B cell (primary cell): ENCODE data around the gene PTPRG. TPM values are rescaled to one million over a fixed set of nuclear protein-coding genes. Genes with fewer than 3 reads are reported as not detected.

Source experiments
- ATAC-seq: fragments of 200-7000 bp; cut with Tn5 transposase; one replicate; pipeline ENCODE4 v1.10.0; 2021; ENCODE audit warnings: low read depth, mild to moderate bottlenecking, moderate number of reproducible peaks, moderate library complexity
- CTCF ChIA-PET: fragments of 350-600 bp; sonication (Branson Sonifier 250); formaldehyde crosslinking; loops from one replicate; lab custom pipeline; 2021; ENCODE audit warnings: antibody characterized with exemption, inconsistent platforms; lab: Charles Lee
- POLR2A ChIA-PET: fragments of 350-600 bp; sonication (Branson Sonifier 250); formaldehyde crosslinking; loops from one replicate; lab custom pipeline; 2021; ENCODE audit warnings: antibody characterized with exemption; lab: Charles Lee
- DNase-seq: peaks from one replicate; pipeline ENCODE4 v3.0.0; 2013
- H2AFZ ChIP-seq: 2 replicates; pipeline ENCODE4 v1.6.1; 2012; ENCODE audit warnings: mild to moderate bottlenecking, low read depth, low read length; ENCODE audit not compliant: insufficient read depth, poor library complexity, severe bottlenecking
- H3K27ac ChIP-seq, 2 donors: 1 replicate in 1 of 2; 2 replicates in 1 of 2; pipeline ENCODE4 v1.5.1; 2012 to 2013; ENCODE audit warnings: low read length in 2 of 2, mild to moderate bottlenecking in 2 of 2, moderate library complexity in 1 of 2
- H3K27me3 ChIP-seq, 4 experiments: fragments of 200-600 bp in 1 of 4; sonication (generic) in 1 of 4; replicated peaks in 1 of 4; 1 replicate in 2 of 4; 2 replicates in 2 of 4; pipeline versions ENCODE4 v1.6.1 to v1.7.0; 2013 to 2016; ENCODE audit warnings: low read length in 3 of 4, mild to moderate bottlenecking in 2 of 4, mixed read lengths in 1 of 4, moderate library complexity in 1 of 4; ENCODE audit not compliant: insufficient read depth in 4 of 4, control insufficient read depth in 3 of 4; ENCODE audit errors: control extremely low read depth in 1 of 4
- H3K36me3 ChIP-seq, 2 experiments: replicated peaks in 1 of 2; 1 replicate in 1 of 2; 2 replicates in 1 of 2; pipeline versions ENCODE4 v1.6.1 to v1.7.1; 2013; ENCODE audit warnings: low read length in 1 of 2; ENCODE audit not compliant: insufficient read depth in 2 of 2, control insufficient read depth in 1 of 2; ENCODE audit errors: control extremely low read depth in 1 of 2, extremely low read depth in 1 of 2
- H3K4me1 ChIP-seq, 2 donors: fragments of 200-600 bp in 1 of 2; sonication (generic) in 1 of 2; 1 replicate in 1 of 2; 2 replicates in 1 of 2; pipeline versions ENCODE4 v1.5.1 to v1.6.1; 2013 to 2017; ENCODE audit warnings: low read length in 2 of 2; ENCODE audit not compliant: control insufficient read depth in 2 of 2, insufficient read depth in 2 of 2
- H3K4me2 ChIP-seq: replicated peaks from 2 replicates; pipeline ENCODE3; 2012; ENCODE audit warnings: mild to moderate bottlenecking, low read depth, low read length; ENCODE audit not compliant: poor library complexity, severe bottlenecking
- H3K4me3 ChIP-seq, 5 experiments: fragments of 200-600 bp in 1 of 5; sonication (generic) in 1 of 5; 1 replicate in 3 of 5; 2 replicates in 2 of 5; pipeline versions ENCODE4 v1.5.1 to v1.7.0; 2011 to 2016; ENCODE audit warnings: low read length in 4 of 5, mild to moderate bottlenecking in 4 of 5, low read depth in 2 of 5, control low read depth in 1 of 5, moderate library complexity in 1 of 5; ENCODE audit not compliant: insufficient read depth in 1 of 5; ENCODE audit errors: control extremely low read depth in 1 of 5, extremely low read depth in 1 of 5
- H3K79me2 ChIP-seq: fragments of 200-600 bp; sonication (generic); one replicate; pipeline ENCODE4 v1.6.0; 2016; ENCODE audit warnings: low read length; ENCODE audit not compliant: control insufficient read depth, insufficient read depth
- H3K9ac ChIP-seq: fragments of 200-600 bp; sonication (generic); 2 replicates; pipeline ENCODE4 v1.6.1; 2017; ENCODE audit warnings: mild to moderate bottlenecking, low read length, moderate library complexity
- H3K9me3 ChIP-seq, 3 donors: one replicate each; pipeline versions ENCODE4 v1.6.1 to v1.7.1; 2013; ENCODE audit warnings: low read length in 2 of 3; ENCODE audit not compliant: control insufficient read depth in 2 of 3, insufficient read depth in 1 of 3; ENCODE audit errors: control extremely low read depth in 1 of 3
- H4K20me1 ChIP-seq: 2 replicates; pipeline ENCODE4 v1.6.0; 2012; ENCODE audit warnings: mild to moderate bottlenecking, low read length; ENCODE audit not compliant: insufficient read depth, control insufficient read depth, poor library complexity, severe bottlenecking
- H3K27ac Mint-ChIP-seq: one replicate; pipeline ENCODE4 v1.8.0; 2021; ENCODE audit warnings: mixed read lengths
- H3K27me3 Mint-ChIP-seq: one replicate; pipeline ENCODE4 v1.8.0; 2021; ENCODE audit warnings: mixed read lengths
- H3K4me1 Mint-ChIP-seq: one replicate; pipeline ENCODE4 v1.8.0; 2021; ENCODE audit warnings: mixed read lengths
- H3K4me3 Mint-ChIP-seq: one replicate; pipeline ENCODE4 v1.8.0; 2021; ENCODE audit warnings: mixed read lengths
- H3K9me3 Mint-ChIP-seq: one replicate; pipeline ENCODE4 v1.8.0; 2022; ENCODE audit warnings: mixed read lengths; ENCODE audit not compliant: insufficient read depth
- CTCF ChIP-seq: fragments of 200-600 bp; IDR thresholded peaks from one replicate; pipeline ENCODE4 v1.8.0; 2022; ENCODE audit warnings: antibody characterized with exemption, mild to moderate bottlenecking
- EZH2 ChIP-seq: IDR thresholded peaks from 2 replicates; pipeline ENCODE4 v1.6.1; 2012; ENCODE audit warnings: borderline replicate concordance, low read depth, mild to moderate bottlenecking, moderate library complexity, low read length; ENCODE audit not compliant: insufficient read depth, poor library complexity, severe bottlenecking
- WGBS: methylation state at CpG from one replicate; pipeline ENCODE4 v1.1.5; 2013; ENCODE audit warnings: missing lambda C conversion rate; ENCODE audit not compliant: insufficient coverage; 5-methylcytosine and 5-hydroxymethylcytosine counted together
- intact Hi-C: fragments of 100-400 bp; cut with micrococcal nuclease; formaldehyde crosslinking; loops from one replicate; pipeline ENCODE4 v1.10.0; 2022
- polyA plus RNA-seq: library from polyadenylated mRNA; depleted of rRNA; stranded (reverse); fragments of >200 nt; gene quantifications from 2 replicates; pipeline ENCODE4 v1.2.3, GENCODE V29; 2012
- total RNA-seq, 2 donors: library from RNA; stranded (reverse); fragments of 120-200 nt in 1 of 2; gene quantifications; 1 replicate in 1 of 2; 2 replicates in 1 of 2; pipeline versions ENCODE4 v1.2.3 to v1.2.4, GENCODE V29; 2013 to 2022

The PTPRG gene
- total and polyA plus RNA-seq, 2 donors (not counting 1 experiment from before 2014, with no cell fraction given): 0.12 to 1.3 TPM

- WGBS: no CpG with 5 or more reads among the region's 3 CpGs
- H3K36me3 ChIP-seq: no peaks in the 10 kb centered on the region
- DNase-seq: no peak
- Mint-ChIP-seq H3K27ac (no peak overlapping the region), H3K4me1 (no peaks in the 10 kb centered on the region), H3K27me3 (no peaks in the 10 kb centered on the region), H3K4me3 (no peak overlapping the region), H3K9me3 (peaks cover 2% of the 10 kb centered on the region)
- no peak overlapping the region for H3K9ac ChIP-seq
- H4K20me1 ChIP-seq: no peaks in the 10 kb centered on the region
- no peaks in the 10 kb centered on the region for H3K79me2 ChIP-seq
- CTCF ChIA-PET: no interaction called here
- peaks cover 0 to 6% (median 0%) of the 10 kb centered on the region in 3 donors for H3K9me3 ChIP-seq
- H3K4me1 ChIP-seq: no peaks in the 10 kb centered on the region
- intact Hi-C loops: no loop called here
- H3K27me3 ChIP-seq: no peaks in the 10 kb centered on the region
- TF ChIP-seq EZH2: no peak
- TF ChIP-seq CTCF: no peak
- no peak overlapping the region for H3K4me2 ChIP-seq
- H2AFZ ChIP-seq: no peak overlapping the region
- H3K4me3 ChIP-seq: no peak overlapping the region
- ATAC-seq: no peak
- no peak overlapping the region for H3K27ac ChIP-seq
- POLR2A ChIA-PET: no interaction called here
Measured at GRCh38 chr3:62127116-62127515, 565.7 kb downstream of the PTPRG start.

GRCh38 chr3:62128051-62128450, 566.7 kb downstream of the PTPRG start:
- CTCF ChIA-PET: interaction anchor here (0.9 kb wide), 1 partner anchor 8 kb away, joined by 3 read pairs; no protein-coding TSS in a partner anchor
- Mint-ChIP-seq H3K4me1 (no peaks in the 10 kb centered on the region), H3K9me3 (no peaks in the 10 kb centered on the region), H3K27me3 (no peaks in the 10 kb centered on the region), H3K4me3 (no peak overlapping the region), H3K27ac (no peak overlapping the region)
- ATAC-seq (no peak), DNase-seq (no peak)
- peaks cover 0 to 6% (median 0%) of the 10 kb centered on the region in 3 donors for H3K9me3 ChIP-seq
- POLR2A ChIA-PET: no interaction called here
- H3K27me3 ChIP-seq: no peaks in the 10 kb centered on the region
- H4K20me1 ChIP-seq: no peaks in the 10 kb centered on the region
- no peak overlapping the region for H3K4me3 ChIP-seq
- no peak overlapping the region for H3K27ac ChIP-seq
- no peaks in the 10 kb centered on the region for H3K4me1 ChIP-seq
- intact Hi-C loops: no loop called here
- H3K9ac ChIP-seq: no peak overlapping the region
- H3K36me3 ChIP-seq: no peaks in the 10 kb centered on the region
- no CpG with 5 or more reads among the region's 5 CpGs for WGBS
- no peak for TF ChIP-seq CTCF
- TF ChIP-seq EZH2: no peak
- H3K79me2 ChIP-seq: no peaks in the 10 kb centered on the region
- no peak overlapping the region for H3K4me2 ChIP-seq
- H2AFZ ChIP-seq: no peak overlapping the region
